GM10266 (cell line): Measurements from ENCODE around the gene NT5C1A.

Experiments
- DNase-seq: peaks from one replicate; pipeline ENCODE4 v3.0.0; 2012; ENCODE audit errors: extremely low spot score
- CTCF ChIP-seq: IDR thresholded peaks from 2 replicates; pipeline ENCODE4 v1.5.1; 2012; ENCODE audit warnings: mild to moderate bottlenecking, low read depth; ENCODE audit not compliant: control insufficient read depth, insufficient read depth; ENCODE audit errors: missing control alignments

NT5C1A gene

GRCh38 chr1:39625462-39626273, 46.2 kb downstream of the NT5C1A start:
- TF ChIP-seq CTCF, result no peak
- DNase-seq, result no peak

- no peak for DNase-seq
- no peak for TF ChIP-seq CTCF
These were observed 46.9 kb downstream of the NT5C1A start for GRCh38 chr1:39625009-39625408.

- TF ChIP-seq CTCF, result no peak
These were observed 48.9 kb downstream of the NT5C1A start for GRCh38 chr1:39623053-39623452.

GRCh38 chr1:39622427-39622826, 49.5 kb downstream of the NT5C1A start:
- DNase-seq, result no peak
- no peak for TF ChIP-seq CTCF

More at GRCh38 chr1:39623053-39623452, 48.9 kb downstream of the NT5C1A start:
- DNase-seq, result no peak

- no peak for DNase-seq
- no peak for TF ChIP-seq CTCF
These were observed 51.2 kb downstream of the NT5C1A start for GRCh38 chr1:39620659-39621165.

- DNase-seq, result no peak
- no peak for TF ChIP-seq CTCF
These were observed 54.3 kb downstream of the NT5C1A start for GRCh38 chr1:39617488-39618049.

- no peak for DNase-seq
- TF ChIP-seq CTCF, result no peak
These were observed 56.7 kb downstream of the NT5C1A start for GRCh38 chr1:39615086-39615673.
